ENCODE results near the gene CXXC4.

The CXXC4 gene

DNA sequence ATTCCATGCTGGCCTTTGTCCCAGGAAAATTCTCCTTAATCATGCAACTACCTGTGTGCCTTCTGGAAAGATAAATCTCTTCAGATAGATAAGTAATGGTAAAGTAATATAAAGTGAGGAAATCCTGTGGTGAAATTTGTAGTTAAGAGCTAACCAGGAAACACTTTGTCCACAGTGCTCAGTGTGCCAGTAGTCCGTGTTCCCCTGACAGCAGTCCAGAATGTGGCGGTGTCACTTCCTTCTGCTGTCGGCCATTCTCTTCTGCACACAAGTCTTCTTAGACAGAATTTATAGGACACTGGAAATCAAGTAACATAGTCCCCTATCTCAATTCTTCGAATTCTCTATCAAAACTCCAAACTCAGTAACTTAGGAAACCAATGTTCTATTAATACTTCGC is 5.7 kb upstream of the CXXC4 start:
- no peak for DNase-seq (ENCODE audit: low spot score)
- Histone ChIP-seq H3K27ac (no peak overlapping the region), H3K4me3 (no peak overlapping the region)
- TF ChIP-seq, protein P1, sequence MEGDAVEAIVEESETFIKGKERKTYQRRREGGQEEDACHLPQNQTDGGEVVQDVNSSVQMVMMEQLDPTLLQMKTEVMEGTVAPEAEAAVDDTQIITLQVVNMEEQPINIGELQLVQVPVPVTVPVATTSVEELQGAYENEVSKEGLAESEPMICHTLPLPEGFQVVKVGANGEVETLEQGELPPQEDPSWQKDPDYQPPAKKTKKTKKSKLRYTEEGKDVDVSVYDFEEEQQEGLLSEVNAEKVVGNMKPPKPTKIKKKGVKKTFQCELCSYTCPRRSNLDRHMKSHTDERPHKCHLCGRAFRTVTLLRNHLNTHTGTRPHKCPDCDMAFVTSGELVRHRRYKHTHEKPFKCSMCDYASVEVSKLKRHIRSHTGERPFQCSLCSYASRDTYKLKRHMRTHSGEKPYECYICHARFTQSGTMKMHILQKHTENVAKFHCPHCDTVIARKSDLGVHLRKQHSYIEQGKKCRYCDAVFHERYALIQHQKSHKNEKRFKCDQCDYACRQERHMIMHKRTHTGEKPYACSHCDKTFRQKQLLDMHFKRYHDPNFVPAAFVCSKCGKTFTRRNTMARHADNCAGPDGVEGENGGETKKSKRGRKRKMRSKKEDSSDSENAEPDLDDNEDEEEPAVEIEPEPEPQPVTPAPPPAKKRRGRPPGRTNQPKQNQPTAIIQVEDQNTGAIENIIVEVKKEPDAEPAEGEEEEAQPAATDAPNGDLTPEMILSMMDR (IDR thresholded peaks at IDR 0.05) = no peak

DNA sequence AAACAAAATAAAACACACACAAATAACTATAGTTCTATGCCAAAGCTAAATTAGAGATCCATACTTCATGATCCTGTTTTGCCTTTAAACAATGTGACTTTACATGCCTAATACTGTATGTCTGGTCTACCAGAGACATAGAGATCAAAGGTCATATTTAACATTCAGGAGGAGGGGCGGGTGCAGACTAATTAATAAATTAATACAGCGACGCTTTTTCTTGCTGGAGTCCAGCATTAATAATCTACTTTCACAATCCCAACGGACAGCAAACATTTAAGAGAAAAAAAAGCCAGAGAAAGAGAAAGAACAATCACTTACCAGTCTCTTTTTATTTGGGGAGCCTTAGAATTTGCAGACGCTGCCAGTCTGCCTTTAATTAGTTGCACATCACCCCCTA is 509 bp downstream of the CXXC4 start:
- DNase-seq (ENCODE audit: low spot score) = no peak
- TF ChIP-seq, protein P1 (IDR thresholded peaks at IDR 0.05) = no peak
- no peak overlapping the region for H3K27ac ChIP-seq
- peak overlapping the region; percentile 74 for H3K4me3 ChIP-seq

DNA sequence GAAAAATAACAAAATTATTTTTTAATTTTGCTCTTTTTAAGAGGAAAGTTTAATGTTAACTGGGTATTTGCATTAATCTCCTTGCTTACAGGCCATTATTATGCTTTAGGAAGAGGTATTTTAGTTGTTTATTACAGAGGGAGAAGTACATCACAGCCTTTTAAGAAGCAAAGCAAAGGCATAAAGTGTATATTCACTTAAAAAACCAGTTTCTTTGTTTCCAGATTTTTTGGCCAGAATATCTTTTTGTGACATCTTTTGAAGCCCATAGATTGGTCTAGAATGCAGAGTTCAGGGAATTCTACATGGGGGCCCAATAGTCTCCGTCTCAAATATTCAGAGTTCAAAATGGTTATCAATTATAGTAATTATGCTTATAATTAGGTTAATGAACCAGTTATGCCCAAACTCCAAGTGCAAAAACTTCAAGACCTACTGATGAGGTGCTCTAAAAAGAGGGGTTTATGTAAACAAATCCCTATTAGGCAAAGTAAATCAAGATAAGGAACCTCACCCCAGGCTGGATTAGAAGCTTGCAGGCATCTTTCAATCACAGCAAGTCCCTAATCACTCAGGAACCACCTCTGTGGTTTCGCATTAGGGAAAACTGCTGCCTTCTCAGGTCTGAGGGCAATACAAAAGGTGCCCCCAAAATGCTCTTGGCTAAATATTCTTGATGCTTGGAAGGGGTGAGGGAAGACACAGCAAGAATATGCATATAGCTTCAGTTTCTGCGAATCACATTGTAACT is 1.4 kb downstream of the CXXC4 start:
- TF ChIP-seq, protein P1 (IDR thresholded peaks at IDR 0.05) = no peak
- Histone ChIP-seq H3K4me3 (no peak overlapping the region), H3K27ac (no peak overlapping the region)
- no peak for DNase-seq (ENCODE audit: low spot score)

DNA sequence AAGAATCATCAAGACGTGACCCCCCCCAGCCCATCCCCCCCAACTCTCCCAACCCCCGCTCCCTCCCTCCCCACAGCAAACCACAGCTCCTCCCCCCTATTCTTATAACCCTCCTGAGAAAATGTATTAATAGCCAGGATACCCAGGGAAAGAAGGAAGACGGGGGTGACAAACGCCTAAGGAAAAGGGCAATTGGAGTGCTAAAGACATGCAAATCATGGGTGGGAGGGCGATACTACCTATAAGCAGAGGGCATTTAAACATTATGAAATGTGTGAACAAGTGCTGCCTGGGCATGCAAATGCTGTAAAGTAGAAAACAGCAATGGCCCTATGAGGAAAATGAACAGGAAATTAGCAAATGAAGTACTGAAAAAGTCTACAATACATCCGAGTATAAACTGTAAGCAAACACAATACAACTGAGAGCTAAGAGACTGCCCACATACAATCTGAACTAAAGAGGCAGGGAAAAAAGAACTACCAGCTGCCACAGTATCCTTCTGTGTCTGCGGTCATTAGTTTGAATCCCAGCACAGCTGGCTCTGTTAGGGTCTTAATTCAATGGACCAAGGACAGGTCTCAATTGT is 2.4 kb downstream of the CXXC4 start:
- peak overlapping the region in 1 of 2 donors; percentile 24 for H3K27ac ChIP-seq
- TF ChIP-seq, protein P1 (IDR thresholded peaks at IDR 0.05) = no peak
- no peak for DNase-seq (ENCODE audit: low spot score)
- peak overlapping the region; percentile 77 for H3K4me3 ChIP-seq

DNA sequence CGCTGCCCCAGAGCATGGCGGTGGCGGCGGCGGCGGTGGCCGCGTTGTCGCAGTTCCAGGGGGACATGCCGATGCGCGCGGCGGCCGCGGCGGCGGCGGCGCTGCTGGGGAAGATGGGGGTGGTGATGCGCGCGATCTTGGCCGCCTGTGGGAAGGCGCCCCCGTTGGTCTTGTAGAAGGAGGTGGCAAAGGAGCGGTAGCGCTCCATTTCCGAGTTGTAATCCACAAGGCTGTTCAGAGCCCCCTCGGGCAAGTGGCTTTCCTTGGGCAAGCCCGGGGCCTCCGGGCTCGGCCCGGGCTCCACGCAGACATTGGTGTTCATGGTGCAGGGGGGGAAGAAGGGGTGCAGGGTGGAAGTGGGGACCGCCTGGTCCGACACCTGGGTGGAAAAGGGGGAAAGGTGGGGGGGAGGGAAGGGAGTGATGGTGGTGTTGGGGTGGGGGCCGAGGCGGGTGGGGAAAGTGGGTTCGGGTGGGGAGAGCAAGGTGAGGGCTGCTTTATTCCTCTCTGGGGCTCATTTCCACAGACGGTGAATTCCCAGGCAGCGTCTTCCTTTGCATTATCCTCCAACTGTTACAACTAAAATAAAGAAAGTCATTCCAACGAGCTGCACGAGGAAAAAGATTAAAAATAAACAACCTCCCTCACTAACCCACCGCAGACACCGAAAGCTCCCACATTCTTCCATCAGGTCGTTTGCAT is 3.1 kb downstream of the CXXC4 start:
- peak overlapping the region; percentile 36 to 62 for H3K27ac ChIP-seq
- TF ChIP-seq, protein P1 (IDR thresholded peaks at IDR 0.05) = no peak
- peak overlapping the region; percentile 77 for H3K4me3 ChIP-seq
- no peak for DNase-seq (ENCODE audit: low spot score)

DNA sequence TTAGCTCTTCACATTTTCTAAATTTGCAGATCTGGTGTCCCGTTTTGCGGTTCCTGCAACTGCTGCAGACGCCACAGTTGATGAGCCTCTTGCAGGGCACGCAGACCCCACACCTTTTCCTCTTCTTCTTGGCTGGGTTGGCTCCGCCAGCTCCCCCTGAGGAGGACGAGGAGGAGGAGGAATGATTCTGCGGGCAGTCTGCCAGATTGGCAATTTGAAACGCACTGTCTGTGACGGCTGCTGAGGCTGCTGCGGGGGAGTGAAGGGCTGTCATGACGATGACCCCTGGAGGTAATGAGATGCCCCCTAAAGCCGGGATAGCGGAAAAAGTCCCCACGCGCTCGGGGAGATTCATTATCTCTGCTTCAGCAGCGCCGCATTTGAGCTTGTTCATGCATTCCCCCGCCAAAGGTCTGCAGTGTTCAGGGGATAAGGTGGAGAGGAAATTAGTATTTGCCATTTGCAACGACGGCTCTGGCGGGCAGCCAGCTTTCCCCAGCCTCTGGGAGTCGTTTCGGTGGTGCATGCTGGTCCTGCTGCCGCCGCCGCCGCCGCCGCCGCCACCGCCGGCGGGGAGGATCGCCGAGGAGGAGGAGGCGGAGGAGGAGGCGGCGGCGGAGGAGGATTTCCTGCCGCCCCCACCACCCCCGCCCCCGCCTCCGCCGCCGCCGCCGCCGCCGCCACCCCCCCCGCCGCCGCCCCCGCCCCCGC is 3.8 kb downstream of the CXXC4 start:
- TF ChIP-seq, protein P1 (IDR thresholded peaks at IDR 0.05) = no peak
- peak overlapping the region; percentile 77 for H3K4me3 ChIP-seq
- H3K27ac ChIP-seq = peak overlapping the region in 1 of 2 donors; percentile 45
- DNase-seq (ENCODE audit: low spot score) = peak; percentile 75
